IMR-90 (cell line): ENCODE data around the gene LRRC4C. TPM values are rescaled to one million over a fixed set of nuclear protein-coding genes. Genes with fewer than 3 reads are reported as not detected.

Source experiments
- ATAC-seq: fragments of 200-7000 bp; cut with Tn5 transposase; 2 replicates; pipeline ENCODE4 v1.9.1; 2020; ENCODE audit warnings: low read depth, mild to moderate bottlenecking, moderate library complexity
- BruUV-seq: library from RNA; stranded (reverse); fragments of 400-500 nt; replicated peaks from 2 replicates; lab custom pipeline; 2021; lab: Mats Ljungman, UMichigan
- CTCF ChIA-PET: fragments of 300-600 bp; formaldehyde crosslinking; extraction: SDS; loops from one replicate; lab custom pipeline; 2021; ENCODE audit warnings: antibody characterized with exemption; lab: Yijun Ruan, JAX
- POLR2A ChIA-PET: fragments of 300-600 bp; sonication (Branson Sonifier 250); formaldehyde crosslinking; loops from one replicate; lab custom pipeline; 2022; ENCODE audit warnings: antibody characterized with exemption; ENCODE audit not compliant: unreplicated experiment; lab: Charles Lee
- DNase-seq: peaks from one replicate; pipeline ENCODE4 v3.0.0; 2013
- H2AFZ ChIP-seq: replicated peaks from 2 replicates; pipeline ENCODE3; 2013; ENCODE audit warnings: low read length, mild to moderate bottlenecking; ENCODE audit not compliant: poor library complexity
- H2AK5ac ChIP-seq: 2 replicates; pipeline ENCODE4 v1.6.1; 2013; ENCODE audit warnings: low read depth, low read length, inconsistent platforms
- H2AK9ac ChIP-seq: replicated peaks from 2 replicates; pipeline ENCODE3; 2013; ENCODE audit warnings: mild to moderate bottlenecking, low read depth, low read length, moderate library complexity; ENCODE audit not compliant: poor library complexity
- H2BK120ac ChIP-seq: 2 replicates; pipeline ENCODE4 v1.6.1; 2013; ENCODE audit warnings: low read depth, low read length, inconsistent platforms
- H2BK15ac ChIP-seq: 3 replicates; pipeline ENCODE4 v1.6.1; 2013; ENCODE audit warnings: low read depth, low read length, inconsistent platforms
- H2BK20ac ChIP-seq: 2 replicates; pipeline ENCODE4 v1.6.1; 2013; ENCODE audit warnings: low read depth, mild to moderate bottlenecking, inconsistent platforms, low read length, moderate library complexity
- H2BK5ac ChIP-seq: 2 replicates; pipeline ENCODE4 v1.6.1; 2013; ENCODE audit warnings: mild to moderate bottlenecking, low read depth, low read length, inconsistent platforms; ENCODE audit not compliant: poor library complexity, severe bottlenecking
- H3K14ac ChIP-seq: replicated peaks from 2 replicates; pipeline ENCODE4 v1.6.1; 2013; ENCODE audit warnings: low read depth, low read length, inconsistent platforms
- H3K18ac ChIP-seq: 2 replicates; pipeline ENCODE4 v1.6.1; 2013; ENCODE audit warnings: low read depth, low read length, control low read depth
- H3K23ac ChIP-seq: 2 replicates; pipeline ENCODE4 v1.6.1; 2013; ENCODE audit warnings: low read depth, low read length, inconsistent platforms
- H3K27ac ChIP-seq: 2 replicates; pipeline ENCODE4 v1.5.1; 2013; ENCODE audit warnings: mild to moderate bottlenecking, control low read depth, low read length; ENCODE audit not compliant: insufficient read depth
- H3K27me3 ChIP-seq: 2 replicates; pipeline ENCODE4 v1.6.1; 2013; ENCODE audit warnings: low read length; ENCODE audit not compliant: control insufficient read depth, insufficient read depth
- H3K36me3 ChIP-seq: 2 replicates; pipeline ENCODE4 v1.6.1; 2013; ENCODE audit warnings: low read length, mixed read lengths; ENCODE audit not compliant: control insufficient read depth, insufficient read depth
- H3K4ac ChIP-seq: 2 replicates; pipeline ENCODE4 v1.6.1; 2013; ENCODE audit warnings: low read depth, low read length, inconsistent platforms
- H3K4me1 ChIP-seq: 2 replicates; pipeline ENCODE4 v1.6.1; 2013; ENCODE audit warnings: low read length, mixed read lengths; ENCODE audit not compliant: control insufficient read depth, insufficient read depth
- H3K4me2 ChIP-seq: 2 replicates; pipeline ENCODE4 v1.6.1; 2013; ENCODE audit warnings: low read depth, mild to moderate bottlenecking, control low read depth, low read length, moderate library complexity
- H3K4me3 ChIP-seq: 2 replicates; pipeline ENCODE4 v1.5.1; 2013; ENCODE audit warnings: low read depth, mild to moderate bottlenecking, control low read depth, low read length, moderate library complexity; ENCODE audit not compliant: insufficient read depth
- H3K56ac ChIP-seq: 2 replicates; pipeline ENCODE4 v1.6.1; 2013; ENCODE audit warnings: low read length, inconsistent platforms; ENCODE audit not compliant: insufficient read depth; ENCODE audit errors: extremely low read depth
- H3K79me1 ChIP-seq, 2 experiments: 2 replicates each; pipeline ENCODE4 v1.6.1; 2013; ENCODE audit warnings: low read length in 2 of 2, inconsistent platforms in 1 of 2, low read depth in 1 of 2
- H3K9ac ChIP-seq: 2 replicates; pipeline ENCODE4 v1.6.1; 2013; ENCODE audit warnings: low read depth, low read length, control low read depth
- H3K9me1 ChIP-seq: 2 replicates; pipeline ENCODE4 v1.6.1; 2013; ENCODE audit warnings: low read length, inconsistent platforms; ENCODE audit not compliant: insufficient read depth
- H3K9me3 ChIP-seq: 2 replicates; pipeline ENCODE4 v1.6.1; 2013; ENCODE audit warnings: low read length; ENCODE audit not compliant: control insufficient read depth, insufficient read depth
- H4K20me1 ChIP-seq: 2 replicates; pipeline ENCODE4 v1.6.1; 2013; ENCODE audit warnings: low read length, inconsistent platforms; ENCODE audit not compliant: insufficient read depth
- H4K5ac ChIP-seq: 2 replicates; pipeline ENCODE4 v1.6.1; 2013; ENCODE audit warnings: mild to moderate bottlenecking, low read depth, low read length, control low read depth
- H4K8ac ChIP-seq, 2 experiments: 2 replicates each; pipeline ENCODE4 v1.6.1; 2013; ENCODE audit warnings: low read depth in 2 of 2, low read length in 2 of 2, control low read depth in 1 of 2, inconsistent platforms in 1 of 2
- H4K91ac ChIP-seq: 2 replicates; pipeline ENCODE4 v1.6.1; 2013; ENCODE audit warnings: low read depth, low read length, inconsistent platforms; ENCODE audit not compliant: insufficient read depth
- BHLHE40 ChIP-seq: fragments of 150-350 bp; IDR thresholded peaks from 2 replicates; pipeline ENCODE4 v1.6.1; 2016; ENCODE audit warnings: mild to moderate bottlenecking, low read depth, low read length
- CEBPB ChIP-seq: IDR thresholded peaks from 2 replicates; pipeline ENCODE4 v1.6.1; 2012; ENCODE audit warnings: low read depth, low read length, improper control_type of control experiment
- CHD1 ChIP-seq: IDR thresholded peaks from 2 replicates; pipeline ENCODE4 v1.6.1; 2012; ENCODE audit warnings: low read depth, low read length, improper control_type of control experiment
- FOS ChIP-seq: fragments of 150-350 bp; IDR thresholded peaks from 2 replicates; pipeline ENCODE4 v1.6.1; 2016; ENCODE audit warnings: low read depth, low read length
- MAFK ChIP-seq: IDR thresholded peaks from 2 replicates; pipeline ENCODE4 v1.6.1; 2012; ENCODE audit warnings: low read depth, low read length, improper control_type of control experiment
- MAZ ChIP-seq: IDR thresholded peaks from 2 replicates; pipeline ENCODE4 v1.6.1; 2012; ENCODE audit warnings: low read depth, mild to moderate bottlenecking, low read length, improper control_type of control experiment, moderate library complexity, borderline replicate concordance
- MXI1 ChIP-seq: IDR thresholded peaks from 2 replicates; pipeline ENCODE4 v1.6.1; 2012; ENCODE audit warnings: low read depth, mild to moderate bottlenecking, low read length, moderate library complexity, borderline replicate concordance
- NFE2L2 ChIP-seq: fragments of 150-350 bp; IDR thresholded peaks from 2 replicates; pipeline ENCODE4 v1.6.1; 2016; ENCODE audit warnings: low read depth, mild to moderate bottlenecking, low read length
- POLR2A ChIP-seq: IDR thresholded peaks from 2 replicates; pipeline ENCODE4 v1.6.1; 2012; ENCODE audit warnings: mild to moderate bottlenecking, low read depth, low read length
- RAD21 ChIP-seq: IDR thresholded peaks from 2 replicates; pipeline ENCODE4 v1.6.1; 2012; ENCODE audit warnings: low read length, improper control_type of control experiment
- RCOR1 ChIP-seq: IDR thresholded peaks from 2 replicates; pipeline ENCODE4 v1.6.1; 2012; ENCODE audit warnings: mild to moderate bottlenecking, low read length, improper control_type of control experiment; ENCODE audit not compliant: insufficient replicate concordance
- RFX5 ChIP-seq: IDR thresholded peaks from 2 replicates; pipeline ENCODE4 v1.8.0; 2012; ENCODE audit warnings: low read depth, mild to moderate bottlenecking, low read length, moderate library complexity
- SMC3 ChIP-seq: fragments of 150-350 bp; IDR thresholded peaks from 2 replicates; pipeline ENCODE4 v1.6.1; 2016; ENCODE audit warnings: low read depth, mild to moderate bottlenecking, antibody characterized with exemption, low read length, moderate library complexity
- WGBS, 2 experiments: methylation state at CpG; one replicate each; pipeline versions ENCODE4 v1.1.5 to v1.1.7; 2013; ENCODE audit warnings: missing lambda C conversion rate in 2 of 2; ENCODE audit not compliant: insufficient read length in 1 of 2; ENCODE audit errors: extremely low coverage in 2 of 2; 5-methylcytosine and 5-hydroxymethylcytosine counted together
- dilution Hi-C: fragments of 300-500 bp; cut with HindIII; formaldehyde crosslinking; loops from one replicate; pipeline ENCODE4 v1.14.3; 2018; ENCODE audit warnings: low sequenced_read_pairs; ENCODE audit not compliant: unreplicated experiment
- in situ Hi-C: fragments of 300-500 bp; cut with MboI; formaldehyde crosslinking; loops from 3 replicates; pipeline ENCODE4 v1.14.3; 2019; ENCODE audit warnings: low sequenced_read_pairs, inconsistent platforms, mixed read lengths
- intact Hi-C: fragments of 100-400 bp; cut with micrococcal nuclease; formaldehyde crosslinking; loops from 2 replicates; pipeline ENCODE4 v1.10.0; 2022
- polyA plus RNA-seq, 3 experiments: library from polyadenylated mRNA; depleted of rRNA; stranded (reverse); fragments of >200 nt; gene quantifications; 2 replicates each; pipeline ENCODE4 v1.2.3, GENCODE V29; 2012; ENCODE audit warnings: low replicate concordance in 1 of 3
- total RNA-seq: library from RNA; depleted of rRNA; stranded (reverse); fragments of >200 nt; gene quantifications from 2 replicates; pipeline ENCODE4 v1.2.3, GENCODE V29; 2012
- TF ChIP-seq, protein P1 (sequence below): fragments of 150-350 bp; IDR thresholded peaks from 2 replicates; pipeline ENCODE4 v1.6.1; 2017; ENCODE audit warnings: mild to moderate bottlenecking, antibody characterized with exemption, low read length, low read depth
- TF ChIP-seq, protein P2 (sequence below): fragments of 150-350 bp; IDR thresholded peaks from 2 replicates; pipeline ENCODE4 v1.6.1; 2016; ENCODE audit warnings: low read depth, mild to moderate bottlenecking, low read length, moderate library complexity, borderline replicate concordance

Gene LRRC4C
- total and polyA plus RNA-seq, 2 of the 4 experiments (the other 2 are of a cell fraction) = under 0.01 to 0.03 TPM

DNA sequence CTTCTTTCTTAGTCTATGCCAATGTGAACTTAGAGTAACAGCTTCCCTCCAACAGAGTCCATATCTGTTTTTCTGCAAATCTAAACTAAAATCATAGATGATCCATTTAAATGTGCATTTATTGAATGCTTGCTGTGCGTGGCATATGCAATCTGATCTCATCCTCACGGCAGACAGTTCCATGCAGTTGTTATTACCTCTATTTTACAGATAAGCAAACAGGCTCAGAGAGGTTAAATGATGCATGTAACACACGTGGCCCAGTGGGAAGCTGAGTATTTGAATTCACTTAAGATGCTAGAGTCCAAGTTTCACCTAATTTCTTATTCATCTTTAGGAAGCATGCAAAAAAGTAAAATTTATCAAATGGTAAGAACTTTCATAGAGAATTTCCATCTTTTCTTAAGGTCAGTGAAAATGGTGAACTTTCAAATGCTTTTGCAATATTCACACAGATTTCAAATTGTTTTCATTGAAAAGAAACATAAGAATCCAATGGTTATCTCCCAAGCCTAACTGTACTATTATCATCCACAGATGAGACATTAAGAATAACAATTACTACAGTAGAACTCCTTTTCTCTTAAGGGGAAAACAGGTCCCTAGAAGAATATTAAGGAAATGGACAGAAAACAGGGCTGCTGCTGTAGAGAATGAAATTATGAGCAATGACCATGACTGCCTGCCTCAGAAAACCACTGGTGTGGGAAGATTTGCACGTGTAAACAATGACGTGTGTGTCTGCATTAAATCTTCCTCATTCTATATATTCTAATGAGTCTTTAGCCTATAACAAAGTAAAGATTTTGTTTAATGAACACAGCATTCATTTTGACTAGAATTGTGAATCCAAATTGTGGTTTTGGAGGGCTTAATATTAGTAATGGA lies 1171.3 kb downstream of the LRRC4C start:
- Histone ChIP-seq H3K27ac (no peak overlapping the region), H4K5ac (no peak overlapping the region), H3K23ac (no peak overlapping the region), H3K14ac (no peak overlapping the region), H2AFZ (no peak overlapping the region), H4K8ac (no peak overlapping the region), H3K9me1 (no peaks in the 10 kb centered on the region), H2BK120ac (no peak overlapping the region), H3K4ac (no peak overlapping the region), H4K20me1 (no peaks in the 10 kb centered on the region), H2BK20ac (no peak overlapping the region), H3K9ac (no peak overlapping the region), H4K91ac (no peak overlapping the region), H2AK5ac (no peak overlapping the region), H3K4me2 (no peak overlapping the region), H3K27me3 (peaks cover 7% of the 10 kb centered on the region; the same call in 1 of the 2 replicates), H3K4me1 (no peaks in the 10 kb centered on the region), H3K79me1 (no peaks in the 10 kb centered on the region), H2AK9ac (no peak overlapping the region), H3K36me3 (no peaks in the 10 kb centered on the region), H3K56ac (no peak overlapping the region), H2BK15ac (no peak overlapping the region), H3K18ac (no peak overlapping the region), H3K9me3 (no peaks in the 10 kb centered on the region), H3K4me3 (no peak overlapping the region), H2BK5ac (no peak overlapping the region)
- dilution Hi-C loops = no loop called here
- POLR2A ChIA-PET = no interaction called here
- no TSS peak for BruUV-seq
- ATAC-seq = no peak
- TF ChIP-seq CEBPB = no peak
- TF ChIP-seq, protein P1, sequence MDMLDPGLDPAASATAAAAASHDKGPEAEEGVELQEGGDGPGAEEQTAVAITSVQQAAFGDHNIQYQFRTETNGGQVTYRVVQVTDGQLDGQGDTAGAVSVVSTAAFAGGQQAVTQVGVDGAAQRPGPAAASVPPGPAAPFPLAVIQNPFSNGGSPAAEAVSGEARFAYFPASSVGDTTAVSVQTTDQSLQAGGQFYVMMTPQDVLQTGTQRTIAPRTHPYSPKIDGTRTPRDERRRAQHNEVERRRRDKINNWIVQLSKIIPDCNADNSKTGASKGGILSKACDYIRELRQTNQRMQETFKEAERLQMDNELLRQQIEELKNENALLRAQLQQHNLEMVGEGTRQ = no peak
- TF ChIP-seq CHD1 = no peak
- TF ChIP-seq RAD21 = no peak
- TF ChIP-seq MAZ = no peak
- TF ChIP-seq, protein P2, sequence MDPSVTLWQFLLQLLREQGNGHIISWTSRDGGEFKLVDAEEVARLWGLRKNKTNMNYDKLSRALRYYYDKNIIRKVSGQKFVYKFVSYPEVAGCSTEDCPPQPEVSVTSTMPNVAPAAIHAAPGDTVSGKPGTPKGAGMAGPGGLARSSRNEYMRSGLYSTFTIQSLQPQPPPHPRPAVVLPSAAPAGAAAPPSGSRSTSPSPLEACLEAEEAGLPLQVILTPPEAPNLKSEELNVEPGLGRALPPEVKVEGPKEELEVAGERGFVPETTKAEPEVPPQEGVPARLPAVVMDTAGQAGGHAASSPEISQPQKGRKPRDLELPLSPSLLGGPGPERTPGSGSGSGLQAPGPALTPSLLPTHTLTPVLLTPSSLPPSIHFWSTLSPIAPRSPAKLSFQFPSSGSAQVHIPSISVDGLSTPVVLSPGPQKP = no peak
- no peak for TF ChIP-seq BHLHE40
- no peak for TF ChIP-seq RFX5
- no peak for TF ChIP-seq POLR2A
- no peak for TF ChIP-seq MAFK
- no peak for TF ChIP-seq NFE2L2
- TF ChIP-seq FOS = no peak
- no peak for TF ChIP-seq MXI1
- no peak for TF ChIP-seq RCOR1
- TF ChIP-seq SMC3 = no peak
- CTCF ChIA-PET = no interaction called here
- in situ Hi-C loops = no loop called here
- no peak for DNase-seq
- WGBS, 2 experiments = no CpG with 5 or more reads among the region's 5 CpGs
- intact Hi-C loops = no loop called here
